ENCODE data around the gene DCTD. TPM values are rescaled to one million over a fixed set of nuclear protein-coding genes. Genes with fewer than 3 reads are reported as not detected.

The DCTD gene
- total and polyA plus RNA-seq, 2 of the 13 experiments (the other 11 are each of a cell fraction or from before 2014, with no cell fraction given) = 85.1 to 95.3 TPM

- peak; percentile 96 for TF ChIP-seq MAX (IDR thresholded peaks at IDR 0.05)
- no peak for TF ChIP-seq TAF1 (CRISPR knock-in tag; IDR thresholded peaks at IDR 0.05)
- no peak for TF ChIP-seq PHF20 (CRISPR knock-in tag; IDR thresholded peaks at IDR 0.05)
- peak; percentile 40; the same call in 1 of the 2 replicates for TF ChIP-seq FOXP4 (CRISPR knock-in tag; IDR thresholded peaks at IDR 0.05)
- TF ChIP-seq ZNF225 (CRISPR knock-in tag; IDR thresholded peaks at IDR 0.05) = 0 out of 2 replicates have a peak, but pooled peaks have one; percentile 21
- TF ChIP-seq ZBTB38 (CRISPR knock-in tag; IDR thresholded peaks at IDR 0.05) = peak; percentile 87
- TF ChIP-seq ZBTB3 (CRISPR knock-in tag; IDR thresholded peaks at IDR 0.05; ENCODE audit: borderline replicate concordance, low read depth) = no peak
- no peak for TF ChIP-seq TAF15 (IDR thresholded peaks at IDR 0.05; ENCODE audit: low read depth, low read length, poor library complexity, severe bottlenecking)
- no peak for TF ChIP-seq EP300 (IDR thresholded peaks at IDR 0.05; ENCODE audit: low read depth in 2 of 2, low read length in 2 of 2)
- TF ChIP-seq EP300 (CRISPR knock-in tag; IDR thresholded peaks at IDR 0.05; ENCODE audit: borderline replicate concordance) = peak; percentile 23; the same call in 1 of the 2 replicates
- TF ChIP-seq CSRNP2 (CRISPR knock-in tag; conservative IDR thresholded peaks at IDR 0.05; ENCODE audit: low read depth) = no peak
- TF ChIP-seq DRAP1 (CRISPR knock-in tag; IDR thresholded peaks at IDR 0.05) = 0 out of 2 replicates have a peak, but pooled peaks have one; percentile 14
- peak; percentile 94; the same call in 1 of the 2 replicates for TF ChIP-seq ZBTB4 (CRISPR knock-in tag; IDR thresholded peaks at IDR 0.05; ENCODE audit: borderline replicate concordance)
- peak; percentile 71 for TF ChIP-seq GATAD2A (CRISPR knock-in tag; IDR thresholded peaks at IDR 0.05)
- peak; percentile 75 for TF ChIP-seq MLX (CRISPR knock-in tag; IDR thresholded peaks at IDR 0.05)
- no peak for TF ChIP-seq ZNF816 (CRISPR knock-in tag; IDR thresholded peaks at IDR 0.05; ENCODE audit: borderline replicate concordance)
- no peak for TF ChIP-seq TCF7L2 (IDR thresholded peaks at IDR 0.05; ENCODE audit: low read depth, low read length)
- TF ChIP-seq ZNF460 (CRISPR knock-in tag; IDR thresholded peaks at IDR 0.05; ENCODE audit: borderline replicate concordance) = peak; percentile 71; the same call in 1 of the 2 replicates
- peak; percentile 75; the same call in 1 of the 2 replicates for TF ChIP-seq BORCS8-MEF2B (CRISPR knock-in tag; IDR thresholded peaks at IDR 0.05)
- TF ChIP-seq ZMAT5 (CRISPR knock-in tag; IDR thresholded peaks at IDR 0.05; ENCODE audit: borderline replicate concordance, low read depth) = no peak
Observed at GRCh38 chr4:182855312-182855711, 61.9 kb downstream of the DCTD start (continued).

Measured in HepG2 (cell line).